H1 (cell line): ENCODE measurements around the gene MGRN1. TPM values are rescaled to one million over a fixed set of nuclear protein-coding genes. Genes with fewer than 3 reads are reported as not detected.

ENCODE experiments used
- SIN3A ChIP-seq, 2 experiments: IDR thresholded peaks in 1 of 2; conservative IDR thresholded peaks in 1 of 2; 2 replicates each; pipeline ENCODE4 v1.6.1; 2011 to 2012; ENCODE audit warnings: low read length in 2 of 2, improper control_type of control experiment in 1 of 2, low read depth in 1 of 2, mild to moderate bottlenecking in 1 of 2
- YY1 ChIP-seq: IDR thresholded peaks from 2 replicates; pipeline ENCODE4 v1.6.1; 2011; ENCODE audit warnings: low read depth, mild to moderate bottlenecking, low read length
- ZNF274 ChIP-seq: IDR thresholded peaks from 2 replicates; pipeline ENCODE4 v1.7.0; 2012; ENCODE audit warnings: low read length, borderline replicate concordance; ENCODE audit errors: extremely low read depth
- polyA plus RNA-seq, 7 experiments: library from polyadenylated mRNA; depleted of rRNA in 3 of 7; stranded (reverse) in 5 of 7; unstranded in 2 of 7; fragments of >200 nt in 5 of 7; fragments of 200-250 nt in 2 of 7; gene quantifications; 1 replicate in 5 of 7; 2 replicates in 1 of 7; 4 replicates in 1 of 7; pipeline versions ENCODE4 v1.2.1 to v1.2.3, GENCODE V29; 2011 to 2013; ENCODE audit warnings: missing spikeins in 2 of 7, mixed read lengths in 2 of 7
- total RNA-seq: library from RNA; stranded (reverse); fragmentation: NEBNext Ultra II Directional; extraction: Animal tissue kit (Norgen Biotek cat#: 25700); gene quantifications from 2 replicates; pipeline ENCODE4 v1.2.1, GENCODE V29; 2021

MGRN1 gene
- total and polyA plus RNA-seq, 2 of the 8 experiments (the other 6 are each of a cell fraction or from before 2014, with no cell fraction given), result 15.0 to 82.3 TPM

GRCh38 chr16:4700380-4700996, 75.9 kb downstream of the MGRN1 start (continued):
- TF ChIP-seq YY1 (no peak), ZNF274 (no peak), SIN3A (conservative IDR thresholded peaks at IDR 0.05 in 1 of 2, IDR thresholded peaks at IDR 0.05 in 1 of 2; ENCODE audit: low read depth in 1 of 2, low read length in 2 of 2) (no peak)
